A549 treated with RU486 at 1 μM for 4 hours (cell line): ENCODE measurements around the gene PROC. TPM values are rescaled to one million over a fixed set of nuclear protein-coding genes. Genes with fewer than 3 reads are reported as not detected.

Experiments used
- total RNA-seq: library from RNA; stranded (reverse); fragments of 200-300 nt; extraction: Qiagen RNA extraction; gene quantifications from 5 replicates; pipeline ENCODE4 v1.2.3, GENCODE V29; 2022; ENCODE audit warnings: low read depth

The PROC gene
- total RNA-seq = 2.3 to 4.3 TPM (median 3.6 TPM) in 5 replicates

GRCh38 chr2:127418300-127419111 lies at the start of gene PROC:
Gene PROC, plus strand, starts transcription at chr2:127418427. Its CDS starts 1,516 bp downstream, at chr2:127419943.

DNA sequence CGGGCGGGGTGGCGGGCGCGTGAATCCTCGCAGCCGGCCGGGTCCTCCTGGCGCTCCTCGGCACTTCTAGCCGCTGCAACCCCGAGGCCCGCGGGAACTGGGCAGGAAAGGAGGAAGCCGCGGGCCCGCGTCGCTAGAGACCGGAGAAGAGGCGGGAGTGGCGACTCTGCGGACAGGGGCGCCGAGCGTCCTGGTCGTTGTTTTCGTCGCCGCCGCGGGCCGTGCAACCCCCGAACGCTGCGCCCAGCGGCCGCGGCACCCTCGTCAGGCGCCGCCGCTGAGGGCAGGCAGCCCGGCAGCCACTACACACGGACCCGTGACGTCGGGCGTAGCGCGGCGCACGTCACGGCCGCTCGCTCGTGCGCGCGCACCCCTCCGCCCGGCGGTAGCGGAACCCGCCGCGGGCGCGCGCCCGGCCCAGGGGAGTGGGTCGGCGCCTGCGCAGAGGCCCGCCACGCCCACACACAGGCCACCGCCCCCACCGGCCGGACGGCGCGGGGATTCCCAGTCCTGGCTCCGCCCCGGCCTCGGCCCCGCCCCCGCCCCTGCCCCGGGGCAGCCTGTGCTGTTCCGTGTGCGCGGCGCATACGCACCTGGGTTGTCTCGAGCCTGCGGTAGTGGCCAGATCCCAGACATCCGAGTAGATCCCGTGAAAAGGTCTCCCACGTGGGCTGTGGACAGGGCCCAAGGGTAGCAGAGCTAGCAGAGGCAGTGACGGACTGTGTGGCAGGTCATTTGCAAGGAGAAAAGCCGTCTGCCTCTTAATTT lies 30.4 kb upstream of the PROC start, which contains the start of gene MAP3K2:
Gene MAP3K2, minus strand, starts transcription at position 321 of the 768 bp plus-strand sequence. CDS start 44,846 bp downstream, outside the sequence.

Other genes with a start within 250 kb of the PROC start
- gene CYP27C1, start 198.1 kb upstream of the PROC start, total RNA-seq = 4.1 to 5.4 TPM (median 4.9 TPM) in 5 replicates
- 45.4 to 52.8 TPM (median 48.7 TPM) in 5 replicates for gene ERCC3, start 124.3 kb upstream of the PROC start, total RNA-seq
- gene MAP3K2, start 30.5 kb upstream of the PROC start, total RNA-seq = 9.3 to 24.4 TPM (median 21.5 TPM) in 5 replicates
- 40.6 to 48.8 TPM (median 41.1 TPM) in 5 replicates for gene IWS1, start 108.1 kb downstream of the PROC start, total RNA-seq
- 0.09 to 0.28 TPM (median 0.22 TPM) in 4 of 5 replicates, not detected in the other for gene MYO7B, start 117.3 kb downstream of the PROC start, total RNA-seq
- 0.10 TPM in 1 of 5 replicates, not detected in the others for gene GPR17, start 227.7 kb downstream of the PROC start, total RNA-seq